ENCODE results near the gene ATF6B. TPM values are rescaled to one million over a fixed set of nuclear protein-coding genes. Genes with fewer than 3 reads are reported as not detected.

Gene ATF6B
- total and polyA plus RNA-seq, 8 donors, result 70.7 to 95.8 (median 85.8) TPM

DNA sequence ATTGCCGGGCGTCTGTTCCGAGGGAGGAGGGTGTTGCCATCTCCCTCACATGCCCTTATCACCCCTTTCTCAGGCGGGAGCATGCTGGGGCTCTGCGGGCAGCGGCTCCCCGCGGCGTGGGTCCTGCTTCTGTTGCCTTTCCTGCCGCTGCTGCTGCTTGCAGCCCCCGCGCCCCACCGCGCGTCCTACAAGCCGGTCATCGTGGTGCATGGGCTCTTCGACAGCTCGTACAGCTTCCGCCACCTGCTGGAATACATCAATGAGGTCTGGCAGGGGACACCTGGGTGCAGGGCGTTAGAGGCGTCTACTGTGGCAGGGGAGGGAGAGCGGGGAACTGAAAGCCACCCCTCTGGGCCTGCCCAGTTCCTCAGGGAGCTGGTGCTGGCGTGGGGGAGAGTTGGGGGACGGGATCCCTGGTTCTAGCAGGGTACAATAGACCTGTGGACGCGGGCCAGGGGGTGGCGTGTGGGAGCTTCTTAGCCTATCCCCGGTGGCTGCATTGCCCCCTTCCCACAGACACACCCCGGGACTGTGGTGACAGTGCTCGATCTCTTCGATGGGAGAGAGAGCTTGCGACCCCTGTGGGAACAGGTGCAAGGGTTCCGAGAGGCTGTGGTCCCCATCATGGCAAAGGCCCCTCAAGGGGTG lies 26.6 kb upstream of the ATF6B start:
- intact Hi-C loops (cut with DNase I), result loop anchor here in 1 of 2 donors (5.0 kb wide), 1 partner anchor 37 kb away; no protein-coding TSS in a partner anchor
- peak; percentile 48 to 83 (median 75) for DNase-seq
- peak; percentile 78 for ATAC-seq

DNA sequence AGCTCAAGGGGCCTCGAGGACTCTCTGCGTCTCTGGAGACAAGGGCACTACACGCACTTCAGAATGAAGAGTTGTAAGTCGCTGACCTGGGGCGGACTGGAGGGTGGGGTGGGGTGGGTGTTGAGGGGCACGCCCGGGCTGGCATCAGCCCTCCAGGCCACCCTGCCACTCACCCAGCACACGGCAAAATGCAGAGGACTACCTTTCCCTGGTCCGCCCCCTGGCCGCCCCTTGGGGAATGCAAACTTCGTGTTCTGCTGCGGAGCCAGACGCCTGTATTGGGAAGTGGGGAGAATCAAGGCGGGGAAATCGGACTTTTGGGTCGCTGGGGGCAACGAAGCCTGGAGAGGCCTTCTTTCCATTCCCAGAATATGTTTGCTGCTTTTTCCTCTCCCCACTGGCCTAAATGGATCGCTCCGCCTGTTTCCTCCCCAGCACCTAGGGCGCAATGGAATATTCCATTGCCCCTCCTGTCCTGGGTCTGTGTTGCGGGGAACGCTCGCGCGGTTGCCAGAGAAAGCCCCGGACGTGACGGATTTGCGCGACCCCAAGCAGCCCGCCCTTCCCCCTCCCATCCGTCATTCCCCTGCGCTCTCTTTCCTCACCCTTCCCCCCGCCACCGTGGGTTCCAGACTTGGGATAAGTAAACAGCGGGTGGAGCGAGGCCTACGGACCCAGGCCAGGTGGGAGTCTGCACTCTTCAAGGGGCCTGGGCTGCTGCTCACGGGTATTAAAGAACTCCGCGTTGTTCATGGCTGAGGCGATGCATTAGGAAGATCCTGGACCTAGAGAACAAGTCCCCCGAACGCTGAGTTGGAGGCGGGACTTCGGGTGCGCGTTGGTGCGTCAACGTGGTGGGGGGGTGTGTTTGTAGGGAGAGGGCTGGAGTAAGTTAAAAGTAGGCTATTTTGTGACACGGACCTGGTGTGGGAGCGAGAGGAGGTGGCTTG lies 25.8 kb upstream of the ATF6B start, which contains the start of gene PPT2:
Gene PPT2, plus strand, starts transcription at position 578 of the 950 bp plus-strand sequence. CDS start 454 bp downstream, outside the sequence.
- Histone ChIP-seq H3K27me3 (peaks cover 31 to 85% of the 10 kb centered on the region in 2 donors), H3K36me3 (peaks cover 0 to 14% of the 10 kb centered on the region in 2 donors), H3K4me3 (peak within 1 kb of the TSS; percentile 47 to 62), H3K27ac (peak within 1 kb of the TSS; percentile 80 to 84), H3K9me3 (no peaks in the 10 kb centered on the region), H3K4me1 (peaks cover 15 to 45% of the 10 kb centered on the region in 2 donors)
- TF ChIP-seq, protein P1, sequence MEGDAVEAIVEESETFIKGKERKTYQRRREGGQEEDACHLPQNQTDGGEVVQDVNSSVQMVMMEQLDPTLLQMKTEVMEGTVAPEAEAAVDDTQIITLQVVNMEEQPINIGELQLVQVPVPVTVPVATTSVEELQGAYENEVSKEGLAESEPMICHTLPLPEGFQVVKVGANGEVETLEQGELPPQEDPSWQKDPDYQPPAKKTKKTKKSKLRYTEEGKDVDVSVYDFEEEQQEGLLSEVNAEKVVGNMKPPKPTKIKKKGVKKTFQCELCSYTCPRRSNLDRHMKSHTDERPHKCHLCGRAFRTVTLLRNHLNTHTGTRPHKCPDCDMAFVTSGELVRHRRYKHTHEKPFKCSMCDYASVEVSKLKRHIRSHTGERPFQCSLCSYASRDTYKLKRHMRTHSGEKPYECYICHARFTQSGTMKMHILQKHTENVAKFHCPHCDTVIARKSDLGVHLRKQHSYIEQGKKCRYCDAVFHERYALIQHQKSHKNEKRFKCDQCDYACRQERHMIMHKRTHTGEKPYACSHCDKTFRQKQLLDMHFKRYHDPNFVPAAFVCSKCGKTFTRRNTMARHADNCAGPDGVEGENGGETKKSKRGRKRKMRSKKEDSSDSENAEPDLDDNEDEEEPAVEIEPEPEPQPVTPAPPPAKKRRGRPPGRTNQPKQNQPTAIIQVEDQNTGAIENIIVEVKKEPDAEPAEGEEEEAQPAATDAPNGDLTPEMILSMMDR (IDR thresholded peaks at IDR 0.05), result no peak
- ATAC-seq (peak; percentile 71), DNase-seq (peak in 3 of 4 donors; percentile 81 to 97 (median 94))
- intact Hi-C loops (cut with DNase I), result loop anchor here in 1 of 2 donors (5.0 kb wide), 1 partner anchor 37 kb away; no protein-coding TSS in a partner anchor

More for the DNA sequence above, 26.6 kb upstream of the ATF6B start:
- Histone ChIP-seq H3K4me3 (peak overlapping the region; percentile 47 to 62), H3K9me3 (no peaks in the 10 kb centered on the region), H3K27ac (peak overlapping the region; percentile 74 to 80), H3K27me3 (peaks cover 23 to 77% of the 10 kb centered on the region in 2 donors), H3K36me3 (peaks cover 0 to 14% of the 10 kb centered on the region in 2 donors), H3K4me1 (peaks cover 15 to 45% of the 10 kb centered on the region in 2 donors)
- TF ChIP-seq, protein P1 (IDR thresholded peaks at IDR 0.05), result peak; percentile 34 to 49

DNA sequence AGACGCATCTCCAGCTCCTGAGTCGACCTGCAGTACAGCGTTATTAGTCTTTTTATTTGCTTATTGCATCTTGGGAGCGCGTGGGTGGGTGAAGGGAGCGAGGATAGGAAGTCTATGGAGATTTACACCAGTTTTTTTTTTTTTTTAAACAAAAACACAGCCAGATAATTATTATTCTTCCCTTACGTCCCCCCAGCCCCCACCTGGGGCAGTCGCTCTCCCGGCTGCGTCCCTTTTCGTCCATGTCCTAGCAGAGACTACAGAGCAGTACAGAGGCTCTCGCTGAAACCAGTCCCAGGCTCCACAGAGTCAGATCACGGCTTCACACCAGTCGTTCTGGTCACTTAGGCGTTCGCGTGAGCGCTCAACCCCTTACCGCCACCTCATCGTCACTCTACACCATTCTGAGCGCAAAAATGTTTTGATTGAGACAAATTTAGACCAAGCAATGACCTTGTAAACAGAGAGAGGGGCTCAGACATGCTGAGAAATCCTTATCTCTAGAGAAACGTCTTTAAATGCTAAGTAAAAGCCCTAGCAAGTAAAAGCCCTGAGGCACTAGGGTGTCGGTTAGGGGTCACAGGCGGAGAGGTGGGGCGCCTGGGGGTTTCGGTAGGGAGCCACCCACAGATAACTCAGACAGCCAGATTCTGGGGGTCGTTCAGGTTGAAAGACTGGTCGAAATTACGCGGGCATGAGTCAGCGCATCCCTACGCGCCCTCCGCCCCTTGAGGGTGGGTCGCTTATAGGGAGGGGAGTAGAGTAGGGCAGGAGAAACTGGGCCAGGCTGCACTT lies 24.9 kb upstream of the ATF6B start:
- DNase-seq (peak in 1 of 4 donors; percentile 32), ATAC-seq (peak; percentile 70)
- peaks cover 31 to 94% of the 10 kb centered on the region in 2 donors for H3K27me3 ChIP-seq
- H3K36me3 ChIP-seq, result peaks cover 0 to 12% of the 10 kb centered on the region in 2 donors
- intact Hi-C loops (cut with DNase I), result loop anchor here in 1 of 2 donors (5.0 kb wide), 1 partner anchor 36 kb away; no protein-coding TSS in a partner anchor
- peaks cover 15 to 45% of the 10 kb centered on the region in 2 donors for H3K4me1 ChIP-seq
- peak overlapping the region; percentile 47 to 62 for H3K4me3 ChIP-seq
- H3K9me3 ChIP-seq, result no peaks in the 10 kb centered on the region
- TF ChIP-seq, protein P1 (IDR thresholded peaks at IDR 0.05), result no peak
- peak overlapping the region; percentile 80 to 84 for H3K27ac ChIP-seq

DNA sequence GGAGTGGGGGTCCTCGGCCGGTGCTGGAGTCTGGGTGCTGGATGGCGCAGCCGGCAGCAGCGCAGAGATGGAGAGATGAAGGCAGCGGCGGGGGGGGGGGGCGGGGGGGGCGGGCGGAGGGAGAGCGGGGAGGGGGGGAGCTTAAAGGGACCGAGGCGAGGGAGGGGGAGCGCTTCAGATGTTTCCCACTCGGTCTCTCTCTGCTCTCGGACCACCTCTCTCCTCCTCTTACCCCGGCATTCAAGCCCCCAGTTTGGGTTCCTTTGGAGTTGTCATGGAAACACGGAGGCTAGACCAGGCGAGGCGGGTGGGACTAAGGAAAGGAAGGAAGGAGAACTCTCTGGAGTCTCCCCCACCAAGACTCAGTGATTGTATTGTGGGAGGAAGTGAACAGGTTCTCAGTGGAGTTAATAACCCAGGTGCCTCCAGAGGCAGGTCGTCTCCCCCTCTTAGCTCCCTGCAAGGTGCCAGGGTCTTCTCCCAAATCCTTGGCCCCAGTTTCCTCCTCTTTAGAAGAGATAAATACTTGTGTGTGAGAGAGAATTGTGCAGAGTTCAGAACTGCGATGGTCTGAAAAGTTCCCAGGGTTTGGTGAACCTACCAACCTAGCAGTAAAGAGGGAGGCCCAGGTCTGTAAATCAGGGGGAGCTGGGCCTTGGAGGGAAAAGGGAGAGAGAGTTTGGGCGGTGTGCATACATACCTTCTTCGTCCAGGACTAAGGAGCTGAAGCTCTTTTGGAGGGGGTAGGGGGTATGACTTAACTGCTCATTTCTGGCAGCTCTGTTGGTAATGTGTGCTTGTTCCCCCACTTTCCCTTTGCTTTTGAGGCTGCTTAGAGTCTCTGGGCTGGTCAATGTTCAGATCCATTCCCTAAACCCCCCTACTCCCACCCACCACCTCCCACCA lies 24.1 kb upstream of the ATF6B start, which contains the start of gene PRRT1:
Gene PRRT1, minus strand, starts transcription at position 77 of the 906 bp plus-strand sequence. CDS start 112 bp downstream, outside the sequence.
- ATAC-seq, result no peak
- intact Hi-C loops (cut with DNase I), result loop anchor here in 1 of 2 donors (5.0 kb wide), 1 partner anchor 35 kb away; no protein-coding TSS in a partner anchor

More for the DNA sequence above, 24.1 kb upstream of the ATF6B start, which contains the start of gene PRRT1:
- peaks cover 0 to 6% of the 10 kb centered on the region in 2 donors for H3K36me3 ChIP-seq
- H3K27me3 ChIP-seq, result peaks cover 33 to 95% of the 10 kb centered on the region in 2 donors
- TF ChIP-seq, protein P1 (IDR thresholded peaks at IDR 0.05), result no peak
- H3K4me1 ChIP-seq, result peaks cover 15 to 45% of the 10 kb centered on the region in 2 donors
- peak within 1 kb of the TSS; percentile 47 to 62 for H3K4me3 ChIP-seq
- H3K9me3 ChIP-seq, result no peaks in the 10 kb centered on the region
- no peak for DNase-seq
- peak within 1 kb of the TSS; percentile 19 to 80 for H3K27ac ChIP-seq
